GM10266 (cell line): ENCODE measurements around the gene NDST1.

ENCODE experiments used
- DNase-seq: peaks from one replicate; pipeline ENCODE4 v3.0.0; 2012; ENCODE audit errors: extremely low spot score
- TF ChIP-seq, protein P1 (sequence below): IDR thresholded peaks from 2 replicates; pipeline ENCODE4 v1.5.1; 2012; ENCODE audit warnings: mild to moderate bottlenecking, low read depth; ENCODE audit not compliant: control insufficient read depth, insufficient read depth; ENCODE audit errors: missing control alignments

NDST1 gene

DNA sequence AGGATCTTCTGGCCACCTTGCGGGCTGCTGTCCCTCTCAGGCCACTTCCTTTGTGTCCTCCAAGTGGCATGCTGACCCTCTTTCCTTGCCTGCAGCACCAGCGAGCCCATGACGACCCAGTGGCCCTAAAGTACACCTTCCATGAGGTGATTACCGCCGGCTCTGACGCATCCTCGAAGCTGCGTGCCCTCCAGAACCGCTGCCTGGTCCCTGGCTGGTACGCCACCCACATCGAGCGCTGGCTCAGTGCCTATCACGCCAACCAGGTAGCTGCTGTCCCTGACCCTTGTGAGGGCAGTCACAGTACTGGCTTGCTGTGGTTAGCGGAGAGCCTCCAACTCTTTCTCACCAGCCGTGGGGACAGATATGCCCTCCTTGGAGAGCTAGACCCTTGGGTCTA, 40.2 kb downstream of the NDST1 start:
- TF ChIP-seq, protein P1, sequence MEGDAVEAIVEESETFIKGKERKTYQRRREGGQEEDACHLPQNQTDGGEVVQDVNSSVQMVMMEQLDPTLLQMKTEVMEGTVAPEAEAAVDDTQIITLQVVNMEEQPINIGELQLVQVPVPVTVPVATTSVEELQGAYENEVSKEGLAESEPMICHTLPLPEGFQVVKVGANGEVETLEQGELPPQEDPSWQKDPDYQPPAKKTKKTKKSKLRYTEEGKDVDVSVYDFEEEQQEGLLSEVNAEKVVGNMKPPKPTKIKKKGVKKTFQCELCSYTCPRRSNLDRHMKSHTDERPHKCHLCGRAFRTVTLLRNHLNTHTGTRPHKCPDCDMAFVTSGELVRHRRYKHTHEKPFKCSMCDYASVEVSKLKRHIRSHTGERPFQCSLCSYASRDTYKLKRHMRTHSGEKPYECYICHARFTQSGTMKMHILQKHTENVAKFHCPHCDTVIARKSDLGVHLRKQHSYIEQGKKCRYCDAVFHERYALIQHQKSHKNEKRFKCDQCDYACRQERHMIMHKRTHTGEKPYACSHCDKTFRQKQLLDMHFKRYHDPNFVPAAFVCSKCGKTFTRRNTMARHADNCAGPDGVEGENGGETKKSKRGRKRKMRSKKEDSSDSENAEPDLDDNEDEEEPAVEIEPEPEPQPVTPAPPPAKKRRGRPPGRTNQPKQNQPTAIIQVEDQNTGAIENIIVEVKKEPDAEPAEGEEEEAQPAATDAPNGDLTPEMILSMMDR: no peak

DNA sequence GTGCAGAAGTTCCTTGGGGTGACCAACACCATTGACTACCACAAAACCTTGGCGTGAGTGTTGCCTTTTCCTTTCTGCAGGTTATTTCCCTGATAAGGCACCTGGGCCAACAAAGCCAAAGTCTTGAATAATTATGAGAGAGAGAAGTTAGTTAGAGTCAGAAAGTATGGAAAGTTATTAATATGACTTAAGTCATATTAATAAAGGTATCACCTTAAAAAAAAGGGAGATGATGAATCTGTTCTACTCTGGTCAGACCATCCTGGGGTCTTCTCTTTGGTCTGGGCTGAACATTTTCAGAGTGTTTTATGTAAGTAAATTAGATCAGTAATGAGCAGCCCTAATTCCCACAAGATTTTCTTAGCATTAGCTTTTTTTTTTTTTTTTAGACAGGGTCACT, 41.8 kb downstream of the NDST1 start:
- no peak for DNase-seq
- TF ChIP-seq, protein P1: no peak

More for the DNA sequence above, 40.2 kb downstream of the NDST1 start:
- DNase-seq: no peak

DNA sequence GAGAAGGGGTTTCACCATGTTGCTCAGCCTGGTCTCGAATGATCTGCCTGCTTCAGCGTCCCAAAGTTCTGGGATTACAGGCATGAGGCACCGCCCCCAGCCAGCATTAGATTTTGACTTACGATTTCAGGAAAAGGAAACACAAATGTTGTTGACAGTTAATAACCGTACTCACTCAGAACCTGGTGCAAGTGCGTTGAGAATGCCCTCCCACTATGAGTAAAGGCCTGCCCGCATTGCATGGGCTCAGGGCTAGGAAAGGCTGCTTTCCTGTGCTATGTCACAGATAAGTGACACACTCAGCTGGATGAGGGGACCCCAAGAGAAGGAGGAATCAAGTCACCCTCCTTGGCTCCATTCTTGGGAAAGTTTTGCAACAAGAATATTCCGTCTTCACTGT, 42.4 kb downstream of the NDST1 start:
- TF ChIP-seq, protein P1: no peak
- DNase-seq: no peak

DNA sequence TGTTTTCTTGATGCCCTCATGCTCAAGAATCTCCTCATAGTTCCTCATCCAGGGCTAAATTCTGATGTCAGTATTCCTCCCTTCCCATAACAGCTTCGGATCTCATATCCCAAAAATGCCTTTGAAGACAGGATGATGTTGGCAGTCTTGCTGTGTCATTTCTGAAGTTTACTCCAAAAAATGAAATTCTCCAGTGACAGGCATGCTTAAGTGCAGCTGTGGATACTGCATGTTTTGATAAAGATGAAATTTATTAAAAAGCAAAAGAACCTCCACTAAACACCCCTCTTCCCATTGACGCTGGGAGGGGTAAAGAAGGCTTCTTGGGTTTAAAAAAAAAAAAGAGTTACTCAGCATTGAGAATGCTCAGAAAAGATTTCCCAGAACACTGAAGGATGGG, 43.1 kb downstream of the NDST1 start:
- TF ChIP-seq, protein P1: no peak
- no peak for DNase-seq

DNA sequence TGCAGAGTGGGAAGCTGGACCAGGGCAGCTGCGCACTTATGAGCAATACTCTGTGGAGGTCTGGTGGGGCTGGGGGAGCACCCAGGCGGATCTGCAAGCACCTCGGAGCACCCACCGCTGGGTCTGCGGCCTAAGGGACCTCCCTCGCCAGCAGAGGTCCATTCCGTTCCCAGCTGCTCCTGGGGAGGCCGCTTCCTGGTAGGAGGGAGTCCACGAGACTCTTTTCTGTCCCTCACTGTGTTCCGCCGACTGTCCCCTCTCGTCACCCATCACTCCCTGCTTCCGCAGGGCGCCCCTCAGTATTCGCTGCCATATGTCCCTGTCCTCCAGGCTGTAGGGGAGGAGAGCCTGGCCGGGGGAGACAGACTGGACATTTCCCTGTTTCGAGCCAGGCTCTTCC, 45.5 kb downstream of the NDST1 start:
- TF ChIP-seq, protein P1: no peak
- no peak for DNase-seq

DNA sequence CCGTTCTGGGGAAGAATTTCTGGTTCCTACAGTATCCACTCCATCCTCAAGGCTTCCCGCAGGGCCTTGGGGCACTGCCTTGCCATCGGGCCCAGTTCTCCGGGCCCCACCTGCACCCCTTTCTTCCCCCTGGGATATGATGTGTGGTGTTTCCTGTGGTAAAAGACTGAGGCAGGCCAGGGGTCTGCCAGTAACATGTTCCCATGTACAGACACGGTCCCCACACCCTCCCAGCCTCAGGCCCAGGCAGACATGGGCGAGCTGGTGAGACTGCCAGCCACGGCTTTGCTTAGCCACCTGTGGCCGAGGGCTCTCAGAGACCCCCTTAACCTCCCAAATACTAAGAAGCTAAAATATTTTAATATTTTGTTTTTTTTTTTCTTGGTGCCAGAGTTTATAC, 46.0 kb downstream of the NDST1 start:
- no peak for DNase-seq
- TF ChIP-seq, protein P1: no peak

DNA sequence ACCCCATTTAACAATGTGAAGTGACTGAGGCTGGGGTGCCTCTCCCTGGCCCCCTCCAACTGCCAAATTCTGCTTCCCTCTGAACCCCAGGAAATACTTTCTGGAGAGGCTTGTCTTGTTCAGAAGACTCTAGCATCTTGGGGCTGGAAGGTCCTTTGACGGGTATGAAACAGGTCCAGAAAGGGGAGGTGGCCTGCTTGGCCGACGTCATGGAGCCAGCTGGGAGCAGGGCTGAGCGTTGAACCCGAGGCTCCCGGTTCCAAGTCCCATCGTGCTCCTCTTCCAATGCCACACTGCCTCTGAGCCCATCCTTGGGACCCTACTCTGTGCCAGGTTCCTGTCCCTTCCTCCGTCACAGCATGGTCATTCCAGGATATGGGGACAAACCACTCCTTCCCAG, 46.9 kb downstream of the NDST1 start:
- TF ChIP-seq, protein P1: no peak
- DNase-seq: no peak
